Stimulated activated CD4-positive, alpha-beta T cell treated with anti-CD3 and anti-CD28 coated beads, Interleukin-15, amount 100 ng/mL, for 48 hours (primary cell): ENCODE data around the gene FOXE1.

Source experiments
- DNase-seq, 2 donors: peaks; one replicate each; pipeline ENCODE4 v3.0.0-alpha.2; 2020; ENCODE audit warnings: low read depth in 2 of 2

FOXE1 gene

DNA sequence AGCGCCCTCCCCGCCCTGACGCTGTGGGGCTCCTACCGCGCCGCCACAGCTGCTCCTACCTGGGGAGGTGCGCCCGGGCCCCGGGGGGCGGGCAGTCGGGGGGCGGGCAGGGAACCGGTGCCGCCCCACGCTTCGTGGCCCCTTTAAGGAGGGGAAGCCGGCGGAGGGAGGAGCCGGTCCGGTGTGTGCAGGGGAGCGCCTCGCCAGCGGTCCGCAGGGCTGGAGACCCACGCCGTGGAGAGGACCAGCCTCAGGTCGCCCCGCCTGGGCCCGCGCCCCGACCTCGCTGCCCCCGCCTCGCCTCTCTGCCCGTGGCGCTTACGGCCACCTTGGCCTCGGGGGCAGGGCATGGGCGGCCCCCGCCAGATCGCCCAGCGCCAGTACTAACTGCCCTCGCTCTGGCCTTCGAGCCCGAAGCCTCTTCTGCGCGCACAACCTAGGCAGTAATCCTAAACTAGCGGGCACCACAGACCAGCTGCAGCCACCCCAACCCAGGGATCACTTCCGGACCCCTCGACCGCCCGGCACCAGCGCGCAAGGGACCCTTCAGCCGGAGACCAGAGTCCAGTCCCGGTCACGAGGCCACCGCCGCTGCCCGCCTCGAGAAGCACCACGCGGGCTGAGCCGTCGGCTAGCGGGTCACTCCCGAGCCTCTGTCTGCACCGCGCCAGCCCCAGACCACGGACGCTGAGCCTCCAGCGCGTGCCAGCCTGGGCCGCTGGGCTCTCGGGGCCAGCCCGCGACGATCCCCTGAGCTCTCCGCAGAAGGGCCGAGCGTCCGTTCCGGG, at the start of gene FOXE1:
TSS of gene FOXE1 (plus strand) at position 171 of the 788 bp plus-strand sequence. CDS start 689 bp downstream, outside the sequence.
- DNase-seq: no peak

DNA sequence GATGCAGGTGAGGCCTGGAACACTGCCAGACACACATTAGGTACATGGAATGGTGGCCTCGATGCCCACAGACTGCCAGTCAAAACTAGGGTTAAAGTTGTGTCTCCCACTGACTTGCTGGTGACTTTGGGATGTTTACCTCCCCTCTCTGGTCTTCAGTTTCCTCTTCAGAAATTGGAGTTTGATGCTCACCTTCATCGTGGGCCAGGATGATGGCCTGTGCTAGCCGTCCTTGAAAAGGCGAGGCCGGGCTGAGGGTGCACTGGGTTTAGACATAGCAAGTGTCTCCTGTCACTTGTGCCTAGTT, 49.0 kb upstream of the FOXE1 start:
- no peak for DNase-seq

DNA sequence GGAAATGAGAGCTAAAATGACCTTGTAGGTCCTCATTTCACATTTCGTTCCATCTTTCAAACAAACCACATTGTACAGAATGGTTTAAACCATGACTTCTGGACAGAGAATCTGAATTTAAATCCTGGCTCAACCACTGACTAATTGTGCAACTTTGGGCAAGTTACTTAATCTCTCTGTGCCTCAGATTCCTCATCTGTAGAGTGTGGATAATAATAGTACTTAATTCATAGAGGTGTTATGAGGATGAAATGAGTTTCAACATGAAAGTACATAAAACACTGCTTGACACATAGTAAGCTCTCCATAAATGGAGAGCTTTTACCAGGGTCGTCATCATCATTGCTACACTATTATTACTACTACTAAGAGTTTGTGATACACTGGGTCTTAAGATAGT, 46.3 kb upstream of the FOXE1 start:
- no peak for DNase-seq

DNA sequence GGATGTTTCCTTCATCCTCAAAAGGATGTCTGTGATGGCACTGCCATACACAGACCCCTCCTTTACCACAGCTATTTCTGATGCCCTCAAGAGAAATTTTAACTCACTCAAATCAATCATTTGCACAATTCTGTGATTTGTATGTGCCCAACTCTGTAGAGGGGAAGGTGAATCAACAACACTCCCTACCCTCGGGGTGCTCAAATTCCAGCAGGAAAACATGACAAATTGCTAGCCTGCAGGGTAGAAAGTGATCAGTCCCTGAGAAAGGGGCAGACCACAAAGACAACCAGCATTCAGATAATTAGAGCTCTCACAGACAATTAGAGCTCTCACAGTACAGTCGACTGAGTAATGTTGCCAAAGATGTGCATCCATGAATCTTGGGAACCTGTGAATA, 45.3 kb upstream of the FOXE1 start:
- DNase-seq: no peak

DNA sequence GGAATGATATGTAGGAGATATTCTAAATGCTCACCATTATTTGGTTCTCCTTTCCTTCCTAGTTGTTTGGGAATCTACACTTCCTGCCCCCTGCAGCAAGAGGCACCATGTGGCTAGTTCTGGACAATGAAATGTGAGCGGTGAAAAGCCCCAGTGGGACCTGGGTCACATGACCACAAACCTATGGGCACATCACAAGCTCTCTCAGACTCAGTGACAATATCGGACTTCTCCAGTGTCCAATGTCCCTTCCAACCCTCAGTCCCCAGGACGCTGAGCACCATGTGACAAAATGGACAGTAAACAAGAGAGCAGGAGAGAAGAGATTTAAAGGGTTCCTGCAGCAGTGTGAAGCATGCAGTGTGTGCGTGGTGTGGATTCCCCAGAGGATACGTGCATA, 44.6 kb upstream of the FOXE1 start:
- DNase-seq: no peak

DNA sequence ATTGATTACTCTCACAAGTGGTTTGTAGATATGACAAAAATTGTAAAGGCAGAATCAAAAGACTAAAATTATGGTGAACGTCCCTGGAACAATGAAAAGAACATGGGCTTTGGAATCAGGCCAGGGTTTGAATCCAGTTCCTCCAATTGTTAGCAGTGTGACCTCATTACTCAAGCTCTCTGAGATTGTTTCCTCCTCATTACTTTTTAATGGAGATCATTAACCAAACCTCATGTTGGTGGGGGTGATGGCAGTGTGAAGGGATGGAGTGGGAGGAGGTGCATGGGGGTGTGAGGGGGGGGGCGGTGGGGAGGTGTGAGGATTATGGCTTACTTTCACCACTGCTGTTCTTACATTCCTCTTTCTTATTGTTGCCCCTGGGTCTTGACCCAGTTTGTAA, 44.1 kb upstream of the FOXE1 start:
- DNase-seq: no peak

DNA sequence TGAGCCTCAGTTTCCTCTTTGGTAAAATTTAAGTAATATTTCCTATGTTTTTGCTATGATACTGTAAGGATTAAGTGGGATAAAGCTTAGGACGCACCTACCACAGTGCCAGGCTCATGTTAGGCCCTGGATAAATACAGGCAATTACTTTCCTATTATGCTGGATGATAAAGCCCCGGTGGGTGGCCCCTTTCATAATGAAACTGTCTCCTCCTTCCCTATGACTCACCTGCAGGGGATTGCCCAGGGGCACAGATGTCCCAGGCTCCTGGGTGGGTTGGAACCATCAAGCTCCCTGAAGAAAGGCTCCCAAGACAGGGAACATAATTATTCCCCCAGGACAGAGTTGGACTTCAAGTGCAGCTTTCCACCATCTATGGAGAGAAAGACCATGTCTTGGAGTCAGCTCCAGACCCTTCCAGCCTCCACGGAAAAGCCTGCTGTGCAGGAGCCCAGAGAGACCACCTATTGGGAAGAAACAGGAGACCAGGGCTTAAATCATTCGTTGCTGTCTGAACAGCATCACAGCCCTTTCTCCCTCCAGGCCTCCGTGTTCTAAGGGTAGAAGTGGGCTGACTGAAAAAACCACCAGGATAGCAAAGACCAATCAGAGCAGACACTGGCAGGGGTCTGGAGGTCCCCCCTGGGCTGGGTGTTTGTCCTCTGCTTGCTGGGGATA, 43.2 kb upstream of the FOXE1 start:
- no peak for DNase-seq

DNA sequence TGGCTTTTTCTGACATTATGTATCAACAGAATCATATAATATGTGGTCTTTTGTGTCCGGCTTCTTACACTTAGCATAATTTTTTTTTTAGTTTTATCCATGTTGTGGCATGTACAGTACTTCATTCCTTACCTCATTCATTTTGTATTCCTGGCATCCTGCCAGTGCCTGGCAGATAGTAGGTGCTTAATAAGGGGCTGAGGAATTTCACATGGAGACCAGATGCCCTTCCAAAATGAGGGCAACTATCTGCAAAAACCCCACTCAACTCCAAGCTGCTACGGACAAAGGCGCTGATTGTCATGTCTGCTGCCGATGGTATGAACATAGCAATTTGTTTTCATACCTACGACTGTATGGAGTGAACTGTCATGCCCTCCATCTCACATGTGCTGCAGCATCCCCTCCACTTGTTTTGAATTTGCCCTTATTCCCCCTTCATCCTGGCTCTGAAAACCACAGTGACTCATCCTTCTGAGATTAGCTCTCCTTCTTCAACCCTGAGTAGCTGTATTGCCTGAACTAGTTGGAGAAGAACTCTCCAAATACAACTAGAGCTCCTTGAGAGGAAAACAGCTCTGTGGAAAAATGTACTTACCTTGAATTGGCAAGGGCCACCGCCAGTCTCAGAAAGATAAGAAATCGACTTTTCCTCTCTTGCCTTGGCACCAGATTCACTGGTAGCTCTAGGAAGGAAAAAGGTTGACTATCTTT, 41.3 kb upstream of the FOXE1 start:
- no peak for DNase-seq

DNA sequence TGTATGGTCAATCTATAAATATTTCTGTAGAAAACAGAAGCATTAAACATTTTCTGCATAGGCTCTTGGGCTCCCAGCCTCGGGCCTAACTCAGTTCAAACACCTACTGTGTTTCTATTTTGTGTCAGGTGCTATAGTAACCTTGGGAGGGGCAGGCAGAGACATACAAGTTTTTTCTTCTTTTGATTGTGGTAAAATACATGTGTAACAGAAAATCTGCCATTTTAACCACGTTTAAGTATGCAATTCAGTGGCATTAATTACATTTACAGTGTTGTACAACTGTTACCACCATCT, 40.8 kb upstream of the FOXE1 start:
- DNase-seq: no peak

DNA sequence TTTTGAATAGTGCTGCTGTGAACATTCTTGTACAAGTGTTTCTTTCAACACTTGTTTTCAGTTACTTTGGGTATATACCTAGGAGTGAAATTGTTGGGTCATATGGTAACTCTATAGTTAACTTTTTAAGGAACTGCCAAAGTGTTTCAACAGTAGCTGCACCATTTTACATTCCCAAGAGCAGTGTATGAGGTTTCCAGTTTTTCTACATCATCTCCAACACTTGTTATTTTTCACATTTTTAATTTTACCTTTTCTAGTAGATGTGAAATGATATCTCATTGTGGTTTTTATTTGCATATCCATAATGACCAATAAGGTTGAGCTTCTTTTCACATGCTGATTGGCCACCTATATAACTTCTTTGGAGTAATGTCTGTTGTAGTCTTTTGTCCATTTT, 40.0 kb upstream of the FOXE1 start:
- no peak for DNase-seq

DNA sequence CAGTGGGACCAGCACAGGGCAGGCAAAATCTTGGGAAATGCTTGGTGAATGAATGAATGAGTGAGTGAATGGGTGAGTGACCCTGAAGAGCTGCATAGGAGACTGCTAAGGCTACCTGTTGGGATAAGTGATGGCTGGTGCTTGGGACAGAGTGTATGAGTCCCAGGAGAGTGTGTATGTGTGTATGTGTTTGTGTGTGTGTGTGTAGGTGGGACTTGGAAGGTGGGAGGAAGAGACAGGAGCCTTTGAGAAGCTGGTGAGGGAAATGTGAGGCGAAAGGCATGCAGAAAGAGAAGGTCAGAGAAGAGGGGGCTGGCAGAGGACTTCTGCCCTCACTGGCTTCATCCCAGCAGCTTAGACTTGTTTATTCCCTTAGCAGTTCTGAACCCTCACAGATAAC, 33.3 kb upstream of the FOXE1 start:
- no peak for DNase-seq

DNA sequence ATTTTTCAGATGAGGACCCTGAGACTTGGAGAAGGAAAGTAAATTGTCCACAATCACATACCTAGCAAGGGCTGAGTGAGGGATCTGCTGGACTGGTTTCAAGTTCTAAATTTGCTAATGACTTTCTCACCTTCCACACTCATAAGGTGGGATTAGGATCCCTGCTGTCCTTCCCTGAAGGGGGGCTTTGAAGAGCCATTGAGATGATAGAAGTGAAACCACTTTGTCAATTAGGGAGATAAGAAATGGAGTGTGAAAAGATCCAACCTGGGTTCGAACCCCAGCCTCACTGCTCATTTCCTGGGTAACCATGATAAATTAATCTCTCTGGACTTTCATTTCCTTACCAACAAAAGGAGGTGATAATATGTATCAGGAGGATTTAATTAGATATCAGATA, 32.7 kb upstream of the FOXE1 start:
- no peak for DNase-seq

DNA sequence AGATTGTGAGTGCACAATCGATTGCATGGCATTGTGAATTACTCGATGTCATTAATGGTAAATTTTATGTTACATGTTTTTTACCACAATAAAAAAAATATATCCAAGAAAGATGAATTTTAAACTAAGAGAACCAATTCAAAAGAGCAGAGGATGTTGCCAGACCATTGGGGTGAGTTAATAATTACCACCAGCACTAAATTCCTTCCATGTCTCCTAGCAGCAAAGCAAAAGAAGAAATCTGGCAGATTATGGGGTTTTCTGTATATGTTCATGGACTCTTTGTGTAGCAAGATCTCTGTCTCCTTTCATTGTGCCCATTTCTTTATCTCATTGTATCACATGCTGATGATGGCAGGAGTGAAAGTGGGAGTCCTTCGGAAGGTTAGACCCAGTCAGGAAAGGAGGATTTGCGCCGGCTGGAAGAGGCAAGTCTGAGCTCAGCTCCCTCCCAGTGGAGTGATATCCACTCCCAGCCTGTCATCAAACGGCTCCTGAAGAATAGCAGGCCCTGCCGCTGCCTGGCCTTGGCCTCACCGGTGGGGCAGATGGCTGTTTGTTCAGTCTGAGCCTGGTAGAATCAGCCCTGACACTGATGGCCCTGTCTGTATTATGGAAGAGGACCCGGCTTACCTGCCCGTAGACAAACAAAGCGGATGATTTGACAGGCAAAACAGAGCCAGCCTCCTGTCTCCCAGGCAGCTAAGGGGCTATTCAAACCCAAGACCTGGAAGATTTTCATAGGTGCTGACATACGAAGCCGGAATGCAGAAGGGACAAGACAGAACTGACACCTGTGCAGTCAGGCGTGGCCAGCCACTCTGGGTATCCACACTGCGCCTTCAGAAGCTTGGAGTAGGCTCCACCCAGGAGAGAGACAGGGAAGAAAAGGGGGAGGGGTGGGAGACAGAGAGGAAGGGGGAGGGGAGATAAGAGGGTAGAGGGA, 21.9 kb upstream of the FOXE1 start:
- no peak for DNase-seq

DNA sequence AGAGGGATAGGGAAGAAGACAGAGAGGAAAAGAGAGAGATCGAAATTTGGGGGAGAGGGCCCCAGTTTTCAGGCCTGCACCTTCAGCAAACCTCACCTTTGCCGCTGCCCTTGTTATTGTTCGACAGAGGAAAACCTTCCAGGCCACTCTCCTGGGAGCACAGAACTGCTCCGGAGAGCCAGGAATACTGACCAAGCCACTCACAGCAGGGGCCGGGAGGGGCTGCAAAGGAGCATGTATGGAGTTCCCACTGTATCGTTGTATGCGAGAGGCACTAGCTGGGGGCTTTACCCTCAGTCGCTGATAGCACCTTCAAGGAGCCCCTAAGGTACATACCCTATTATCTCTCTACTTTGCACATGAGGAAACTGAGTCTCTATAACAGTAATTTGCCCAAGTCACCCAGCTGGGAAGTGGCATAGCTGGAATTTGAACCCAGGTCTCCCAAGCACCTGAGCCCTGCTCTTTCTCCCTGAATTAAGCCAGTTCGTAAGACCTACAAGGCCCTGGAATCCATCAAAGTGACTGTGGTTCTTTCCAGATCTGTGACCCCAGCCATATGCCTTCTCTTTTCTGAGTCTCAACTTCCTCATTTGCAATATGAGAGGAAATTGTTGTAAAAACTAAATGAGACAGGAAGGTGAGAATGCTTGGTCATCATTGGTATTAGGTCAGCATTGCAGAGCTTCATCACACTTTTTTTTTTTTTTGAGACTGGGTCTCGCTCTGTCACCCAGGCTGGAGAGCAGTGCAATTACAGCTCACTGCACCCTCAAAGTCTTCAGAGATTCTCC, 21.0 kb upstream of the FOXE1 start:
- DNase-seq: no peak

DNA sequence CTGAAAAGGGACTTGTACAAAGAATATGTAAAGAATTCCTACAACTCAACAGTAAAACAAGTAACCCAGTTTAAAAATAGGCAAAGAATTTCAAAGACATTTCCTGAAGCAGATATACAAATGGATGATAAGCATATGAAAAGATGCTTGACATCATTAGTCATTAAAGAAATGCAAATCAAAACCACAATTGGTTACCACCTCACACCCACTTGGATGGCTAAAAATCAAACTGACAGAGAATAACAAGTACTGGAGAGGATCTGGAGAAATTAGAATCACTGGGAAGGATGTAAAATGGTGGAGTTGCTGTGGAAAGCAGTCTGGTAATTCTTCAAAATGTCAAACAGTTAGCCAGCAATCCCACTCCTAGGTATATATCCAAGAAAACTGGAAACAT, 12.5 kb upstream of the FOXE1 start:
- no peak for DNase-seq

DNA sequence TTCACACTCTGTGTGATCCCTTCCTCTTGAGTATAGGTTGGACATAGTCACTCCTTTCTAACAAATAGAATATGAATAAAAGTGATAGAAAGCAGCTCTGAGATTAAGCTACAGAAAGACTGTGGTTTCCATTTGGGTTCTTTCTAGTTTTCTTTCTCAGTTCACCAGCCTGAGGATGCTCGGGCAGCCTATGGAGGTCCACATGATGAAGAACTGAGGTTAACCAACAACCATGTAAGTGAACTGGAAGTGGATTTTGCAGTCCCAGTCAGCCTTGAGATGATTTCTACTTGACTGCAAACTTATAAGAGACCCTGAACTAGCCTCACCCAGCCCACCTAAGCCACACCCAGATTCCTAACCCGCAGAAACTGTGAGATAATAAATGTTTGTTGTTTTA, 10.1 kb upstream of the FOXE1 start:
- no peak for DNase-seq

DNA sequence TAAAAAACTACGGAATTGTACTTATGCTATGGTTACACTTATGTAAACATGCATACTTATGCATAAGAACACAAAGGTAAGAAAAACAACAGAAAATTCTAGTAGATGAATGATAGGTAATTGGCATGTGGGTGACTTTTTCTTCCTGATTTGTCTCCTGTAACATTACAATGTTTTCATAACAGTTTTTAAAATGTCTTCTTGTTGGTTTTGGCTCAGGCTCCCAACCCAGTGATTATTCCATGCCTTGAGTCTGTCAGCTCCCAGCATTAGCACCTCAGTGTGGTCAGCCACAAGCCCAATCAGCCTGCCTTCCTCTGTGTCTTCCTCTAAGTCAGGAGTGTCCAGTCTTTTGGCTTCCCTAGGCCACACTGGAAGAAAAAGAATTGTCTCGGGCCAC, 7.9 kb upstream of the FOXE1 start:
- no peak for DNase-seq

DNA sequence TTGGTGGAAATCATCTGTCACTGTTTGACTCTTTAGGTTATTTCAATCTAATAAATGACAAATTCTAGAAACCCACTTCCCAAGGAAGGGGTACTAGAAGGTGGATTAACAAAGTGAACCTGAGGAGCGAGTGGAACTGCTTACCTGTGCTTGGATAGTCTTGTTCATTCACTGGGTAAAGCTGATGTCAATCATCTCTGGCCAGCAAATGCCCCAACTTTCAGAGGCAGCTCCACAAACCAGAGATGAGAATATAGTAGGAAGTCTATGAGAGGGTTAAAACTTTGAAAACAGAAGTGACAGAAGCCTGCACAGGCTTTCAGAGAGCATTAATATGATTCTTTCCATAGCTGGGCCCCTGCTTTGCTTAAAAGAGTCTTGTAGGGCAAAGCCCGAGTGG, 7.3 kb upstream of the FOXE1 start:
- DNase-seq: no peak

DNA sequence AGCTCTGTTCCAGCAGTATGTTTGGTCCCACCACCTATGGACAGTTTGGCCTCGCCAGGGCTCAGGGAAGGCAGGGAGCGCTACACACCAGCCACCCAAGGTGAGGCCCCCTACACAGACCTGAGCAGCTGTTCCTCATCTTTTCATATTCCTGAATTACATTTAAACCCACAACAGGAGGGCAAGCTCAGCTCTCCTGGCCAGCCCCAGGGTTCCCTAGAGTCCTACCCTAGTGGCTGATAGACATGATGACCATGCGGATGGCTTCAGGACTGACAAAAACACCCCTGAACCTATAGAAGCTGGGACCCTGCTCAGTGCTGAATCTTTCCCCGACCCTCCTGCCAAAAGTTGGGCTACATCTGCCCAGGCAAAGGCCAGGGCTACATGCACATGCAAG, 6.7 kb upstream of the FOXE1 start:
- no peak for DNase-seq

DNA sequence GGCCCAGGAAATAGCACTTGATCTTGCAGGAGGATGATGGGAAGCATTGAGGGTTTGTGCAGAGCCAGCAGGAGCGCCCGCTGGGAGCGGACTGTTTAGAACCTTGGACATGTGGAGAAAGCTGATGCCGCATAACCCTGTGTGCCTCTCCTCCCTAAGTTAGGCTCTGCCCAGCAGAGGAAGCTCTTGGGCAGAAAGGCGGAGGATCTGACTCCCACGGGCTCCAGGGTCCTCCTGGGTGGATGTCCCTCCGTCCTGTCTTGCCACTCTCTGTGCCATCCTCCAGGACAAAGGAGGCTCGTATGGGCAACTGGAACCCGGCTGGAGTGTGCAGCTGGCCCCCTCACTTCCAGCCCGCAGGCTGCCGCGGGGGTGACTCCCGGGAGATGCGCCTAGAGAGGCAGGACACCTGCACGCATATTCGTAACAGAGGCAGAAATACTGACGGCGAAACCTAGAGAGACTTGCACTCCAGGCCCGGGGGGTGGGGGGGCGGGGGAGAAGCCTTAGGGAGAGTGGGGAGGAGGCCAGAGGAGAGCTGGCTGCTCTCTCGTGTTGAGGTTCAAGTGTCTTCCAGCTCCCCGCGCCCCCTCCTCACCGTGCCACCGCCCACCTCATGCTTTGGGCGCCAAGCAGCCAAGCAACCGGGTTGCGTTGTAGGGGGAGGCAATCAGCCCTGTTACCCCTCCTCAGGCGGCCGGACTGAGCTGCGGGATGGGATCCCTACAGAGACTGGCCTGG, 5.4 kb upstream of the FOXE1 start:
- no peak for DNase-seq

DNA sequence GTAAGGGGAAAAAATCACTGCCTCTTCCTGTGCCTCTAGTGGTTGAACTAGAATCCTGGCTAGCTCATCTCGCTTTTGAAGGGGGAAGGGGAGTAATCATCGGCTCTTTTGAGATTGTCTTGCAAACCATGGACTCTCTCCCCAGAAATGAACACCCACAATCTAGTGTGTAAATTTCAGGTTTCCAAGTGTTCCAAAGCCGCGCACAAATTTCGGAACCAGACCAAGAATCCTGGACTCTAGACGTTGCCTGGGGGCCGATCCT, 4.9 kb upstream of the FOXE1 start:
- no peak for DNase-seq
